Esophagus squamous epithelium (tissue), 4 donors: ENCODE data around the gene PRKAR1B.

Experiments
- POLR2A ChIP-seq, 4 donors: fragments of 450-650 bp; IDR thresholded peaks; one replicate each; pipeline ENCODE4 v1.6.1; 2017; ENCODE audit warnings: antibody characterized with exemption in 4 of 4, mild to moderate bottlenecking in 4 of 4, moderate library complexity in 3 of 4
- TF ChIP-seq, protein P1 (sequence below), 6 experiments: fragments of 450-650 bp in 4 of 6; fragments of 200-600 bp in 2 of 6; sonication (generic) in 2 of 6; IDR thresholded peaks; one replicate each; pipeline ENCODE4 v1.5.1; 2016 to 2019; ENCODE audit warnings: antibody characterized with exemption in 6 of 6, mild to moderate bottlenecking in 4 of 6, moderate library complexity in 4 of 6

DNA sequence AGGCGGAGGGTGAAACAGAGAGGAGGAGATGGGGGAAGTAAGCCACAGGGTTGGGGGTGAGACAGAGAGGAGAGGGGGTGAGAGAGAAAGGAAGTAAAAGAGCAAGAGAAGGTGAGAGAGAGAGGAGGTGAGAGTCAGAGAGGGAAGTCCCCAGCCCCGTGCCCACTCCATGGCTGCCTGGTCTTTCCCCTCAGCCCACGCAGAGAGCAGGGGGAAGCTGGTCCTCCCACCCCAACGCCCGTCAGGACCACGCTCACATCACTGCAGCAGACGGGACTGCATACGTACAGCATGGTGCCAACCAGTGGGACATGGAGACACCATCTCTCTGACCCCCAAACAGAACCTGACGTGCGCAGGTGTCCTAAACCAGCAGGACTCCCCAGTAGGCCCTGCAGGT, 195.3 kb downstream of the PRKAR1B start:
- TF ChIP-seq POLR2A (IDR thresholded peaks at IDR 0.05), result no peak
- TF ChIP-seq, protein P1, sequence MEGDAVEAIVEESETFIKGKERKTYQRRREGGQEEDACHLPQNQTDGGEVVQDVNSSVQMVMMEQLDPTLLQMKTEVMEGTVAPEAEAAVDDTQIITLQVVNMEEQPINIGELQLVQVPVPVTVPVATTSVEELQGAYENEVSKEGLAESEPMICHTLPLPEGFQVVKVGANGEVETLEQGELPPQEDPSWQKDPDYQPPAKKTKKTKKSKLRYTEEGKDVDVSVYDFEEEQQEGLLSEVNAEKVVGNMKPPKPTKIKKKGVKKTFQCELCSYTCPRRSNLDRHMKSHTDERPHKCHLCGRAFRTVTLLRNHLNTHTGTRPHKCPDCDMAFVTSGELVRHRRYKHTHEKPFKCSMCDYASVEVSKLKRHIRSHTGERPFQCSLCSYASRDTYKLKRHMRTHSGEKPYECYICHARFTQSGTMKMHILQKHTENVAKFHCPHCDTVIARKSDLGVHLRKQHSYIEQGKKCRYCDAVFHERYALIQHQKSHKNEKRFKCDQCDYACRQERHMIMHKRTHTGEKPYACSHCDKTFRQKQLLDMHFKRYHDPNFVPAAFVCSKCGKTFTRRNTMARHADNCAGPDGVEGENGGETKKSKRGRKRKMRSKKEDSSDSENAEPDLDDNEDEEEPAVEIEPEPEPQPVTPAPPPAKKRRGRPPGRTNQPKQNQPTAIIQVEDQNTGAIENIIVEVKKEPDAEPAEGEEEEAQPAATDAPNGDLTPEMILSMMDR (IDR thresholded peaks at IDR 0.05), result no peak
